Measurements from ENCODE around the gene KNDC1.
"Not testable (repeated sequence)": the region's sequence is repeated elsewhere in the genome, so short reads cannot be mapped to it uniquely, and the experiment has no call there.

The KNDC1 gene

GRCh38 chr10:133210398-133211140 lies 50.5 kb downstream of the KNDC1 start:
- in situ Hi-C loops (cut with HindIII; ENCODE audit: low pct_ligation_motif_present, low pct_unique_long_range_greater_than_20kb, low sequenced_read_pairs) = no loop called here
- DNase-seq = no peak

GRCh38 chr10:133211141-133211830 lies 51.3 kb downstream of the KNDC1 start:
- DNase-seq = no peak
- in situ Hi-C loops (cut with HindIII; ENCODE audit: low pct_ligation_motif_present, low pct_unique_long_range_greater_than_20kb, low sequenced_read_pairs) = no loop called here

GRCh38 chr10:133211959-133212852 lies 52.2 kb downstream of the KNDC1 start:
- in situ Hi-C loops (cut with HindIII; ENCODE audit: low pct_ligation_motif_present, low pct_unique_long_range_greater_than_20kb, low sequenced_read_pairs) = no loop called here
- no peak for DNase-seq

- in situ Hi-C loops (cut with HindIII; ENCODE audit: low pct_ligation_motif_present, low pct_unique_long_range_greater_than_20kb, low sequenced_read_pairs) = no loop called here
- no peak for DNase-seq
Observed at GRCh38 chr10:133212853-133213494, 53.0 kb downstream of the KNDC1 start.

GRCh38 chr10:133213641-133214467 lies 53.8 kb downstream of the KNDC1 start:
- no peak for DNase-seq
- in situ Hi-C loops (cut with HindIII; ENCODE audit: low pct_ligation_motif_present, low pct_unique_long_range_greater_than_20kb, low sequenced_read_pairs) = no loop called here

GRCh38 chr10:133214468-133215410 lies 54.7 kb downstream of the KNDC1 start:
- in situ Hi-C loops (cut with HindIII; ENCODE audit: low pct_ligation_motif_present, low pct_unique_long_range_greater_than_20kb, low sequenced_read_pairs) = no loop called here
- DNase-seq = no peak

GRCh38 chr10:133215586-133215985 lies 55.6 kb downstream of the KNDC1 start:
- no peak for DNase-seq
- in situ Hi-C loops (cut with HindIII; ENCODE audit: low pct_ligation_motif_present, low pct_unique_long_range_greater_than_20kb, low sequenced_read_pairs) = no loop called here

GRCh38 chr10:133216776-133217175 lies 56.8 kb downstream of the KNDC1 start:
- in situ Hi-C loops (cut with HindIII; ENCODE audit: low pct_ligation_motif_present, low pct_unique_long_range_greater_than_20kb, low sequenced_read_pairs) = no loop called here
- DNase-seq = no peak

GRCh38 chr10:133217800-133218589 lies 58.0 kb downstream of the KNDC1 start:
- no peak for DNase-seq
- in situ Hi-C loops (cut with HindIII; ENCODE audit: low pct_ligation_motif_present, low pct_unique_long_range_greater_than_20kb, low sequenced_read_pairs) = no loop called here

GRCh38 chr10:133218891-133219290 lies 58.9 kb downstream of the KNDC1 start:
- in situ Hi-C loops (cut with HindIII; ENCODE audit: low pct_ligation_motif_present, low pct_unique_long_range_greater_than_20kb, low sequenced_read_pairs) = no loop called here
- DNase-seq = no peak

GRCh38 chr10:133219782-133220181 lies 59.8 kb downstream of the KNDC1 start:
- in situ Hi-C loops (cut with HindIII; ENCODE audit: low pct_ligation_motif_present, low pct_unique_long_range_greater_than_20kb, low sequenced_read_pairs) = no loop called here
- no peak for DNase-seq

- no peak for DNase-seq
- in situ Hi-C loops (cut with HindIII; ENCODE audit: low pct_ligation_motif_present, low pct_unique_long_range_greater_than_20kb, low sequenced_read_pairs) = no loop called here
Observed at GRCh38 chr10:133221331-133221730, 61.3 kb downstream of the KNDC1 start.

GRCh38 chr10:133221756-133222155 lies 61.7 kb downstream of the KNDC1 start:
- DNase-seq; in situ Hi-C loops (cut with HindIII; ENCODE audit: low pct_ligation_motif_present, low pct_unique_long_range_greater_than_20kb, low sequenced_read_pairs): not testable (repeated sequence)

- in situ Hi-C loops (cut with HindIII; ENCODE audit: low pct_ligation_motif_present, low pct_unique_long_range_greater_than_20kb, low sequenced_read_pairs) = no loop called here
- no peak for DNase-seq
Observed at GRCh38 chr10:133224076-133224475, 64.1 kb downstream of the KNDC1 start.

- in situ Hi-C loops (cut with HindIII; ENCODE audit: low pct_ligation_motif_present, low pct_unique_long_range_greater_than_20kb, low sequenced_read_pairs) = no loop called here
Observed at GRCh38 chr10:133224756-133225372, 64.8 kb downstream of the KNDC1 start.

GRCh38 chr10:133225707-133226191 lies 65.7 kb downstream of the KNDC1 start:
- in situ Hi-C loops (cut with HindIII; ENCODE audit: low pct_ligation_motif_present, low pct_unique_long_range_greater_than_20kb, low sequenced_read_pairs) = no loop called here
- DNase-seq = no peak

More at GRCh38 chr10:133224756-133225372, 64.8 kb downstream of the KNDC1 start:
- DNase-seq = no peak
